A549 (cell line): ENCODE results near the gene PIK3R2. TPM values are rescaled to one million over a fixed set of nuclear protein-coding genes. Genes with fewer than 3 reads are reported as not detected.
"Not testable (repeated sequence)": the region's sequence is repeated elsewhere in the genome, so short reads cannot be mapped to it uniquely, and the experiment has no call there.

Experiments used
- ATAC-seq, 2 experiments: fragments of 200-7000 bp in 1 of 2; fragments of >200 bp in 1 of 2; cut with Nextera tagmentation in 1 of 2; cut with Tn5 transposase in 1 of 2; 3 replicates each; pipeline versions ENCODE4 v1.8.0 to v1.9.1; 2018 to 2020; ENCODE audit warnings: mild to moderate bottlenecking in 1 of 2, moderate library complexity in 1 of 2
- CTCF ChIA-PET: fragments of 300-600 bp; sonication (Branson Sonifier 250); formaldehyde crosslinking; extraction: SDS; loops from one replicate; lab custom pipeline; 2021; ENCODE audit warnings: antibody characterized with exemption, inconsistent platforms; lab: Yijun Ruan, JAX
- POLR2A ChIA-PET: fragments of 350-600 bp; formaldehyde crosslinking; extraction: SDS; loops from one replicate; lab custom pipeline; 2021; ENCODE audit warnings: antibody characterized with exemption, inconsistent platforms; lab: Yijun Ruan, JAX
- DNase-seq, 2 experiments: peaks; one replicate each; pipeline versions ENCODE4 v3.0.0 to v3.0.0-alpha.2; 2011 to 2016; ENCODE audit warnings: low read depth in 1 of 2, low spot score in 1 of 2
- FAIRE-seq: peaks from 2 replicates; lab custom pipeline; 2011; peaks lifted over from hg19 to GRCh38; lab: Jason Lieb, UNC
- H3K27ac ChIP-seq, 2 experiments: fragments of >200 bp; sonication (Bioruptor Twin); formaldehyde crosslinking; 3 replicates each; pipeline ENCODE4 v1.5.1; 2016 to 2017
- H3K4me1 ChIP-seq: fragments of >200 bp; sonication (Bioruptor Twin); formaldehyde crosslinking; 3 replicates; pipeline ENCODE4 v1.6.1; 2016
- H3K4me2 ChIP-seq: fragments of >200 bp; sonication (Bioruptor Twin); formaldehyde crosslinking; 3 replicates; pipeline ENCODE4 v1.6.1; 2016
- H3K4me3 ChIP-seq: fragments of >200 bp; sonication (Bioruptor Twin); formaldehyde crosslinking; 3 replicates; pipeline ENCODE4 v1.5.1; 2016
- H3K9me3 ChIP-seq: fragments of >200 bp; sonication (Bioruptor Twin); formaldehyde crosslinking; 3 replicates; pipeline ENCODE4 v1.6.1; 2016
- CTCF ChIP-seq: fragments of >200 bp; sonication (Bioruptor Twin); formaldehyde crosslinking; IDR thresholded peaks from 3 replicates; pipeline ENCODE4 v1.5.1; 2016
- EHF ChIP-seq: fragments of 250-450 bp; sonication (Bioruptor Pico); IDR thresholded peaks from 2 replicates; pipeline ENCODE4 v1.5.0; 2020; ENCODE audit warnings: mild to moderate bottlenecking
- ELK1 ChIP-seq: fragments of 150-350 bp; IDR thresholded peaks from 2 replicates; pipeline ENCODE4 v1.6.1; 2014; ENCODE audit warnings: low read depth, mild to moderate bottlenecking, low read length
- ESRRA ChIP-seq: fragments of 150-350 bp; IDR thresholded peaks from 2 replicates; pipeline ENCODE4 v1.6.1; 2014; ENCODE audit warnings: mild to moderate bottlenecking, low read length, borderline replicate concordance
- GATA3 ChIP-seq: IDR thresholded peaks from 2 replicates; pipeline ENCODE4 v1.6.1; 2012; ENCODE audit warnings: borderline replicate concordance
- MYC ChIP-seq: IDR thresholded peaks from 2 replicates; pipeline ENCODE4 v1.6.1; 2012; ENCODE audit warnings: mild to moderate bottlenecking, inconsistent platforms, low read length, improper control_type of control experiment, borderline replicate concordance
- PHF8 ChIP-seq: fragments of 200-600 bp; sonication (generic); IDR thresholded peaks from 2 replicates; pipeline ENCODE4 v1.6.1; 2016; ENCODE audit warnings: low read depth, mild to moderate bottlenecking, antibody characterized with exemption, moderate library complexity, borderline replicate concordance
- RAD21 ChIP-seq, 2 experiments: fragments of >200 bp in 1 of 2; sonication (Bioruptor Twin) in 1 of 2; formaldehyde crosslinking in 1 of 2; IDR thresholded peaks in 1 of 2; conservative IDR thresholded peaks in 1 of 2; 2 replicates in 1 of 2; 3 replicates in 1 of 2; pipeline ENCODE4 v1.6.1; 2012 to 2018; ENCODE audit warnings: inconsistent platforms in 1 of 2
- SMC3 ChIP-seq: fragments of >200 bp; sonication (Bioruptor Twin); formaldehyde crosslinking; IDR thresholded peaks from 3 replicates; pipeline ENCODE4 v1.6.1; 2018; ENCODE audit warnings: inconsistent platforms
- WGBS: methylation state at CpG from one replicate; pipeline ENCODE4 v1.1.6; 2017; ENCODE audit errors: missing lambda C conversion rate; 5-methylcytosine and 5-hydroxymethylcytosine counted together
- polyA plus RNA-seq, 4 experiments: library from polyadenylated mRNA; depleted of rRNA in 3 of 4; stranded (reverse); fragments of >200 nt; fragmentation: RNase III in 1 of 4; extraction: RNeasy Plus Mini Kit Qiagen cat#74134 plus additional on column Dnase treatment in 1 of 4; gene quantifications; 2 replicates in 3 of 4; 3 replicates in 1 of 4; pipeline ENCODE4 v1.2.3, GENCODE V29; 2011 to 2017
- TF ChIP-seq, protein P1 (sequence below): IDR thresholded peaks from 2 replicates; pipeline ENCODE4 v1.6.1; 2012
- TF ChIP-seq, protein P2 (sequence below): IDR thresholded peaks from 2 replicates; pipeline ENCODE4 v1.6.1; 2012; ENCODE audit warnings: low read depth, borderline replicate concordance

PIK3R2 gene
- polyA plus RNA-seq, 2 of the 4 experiments (the other 2 are of a cell fraction): 6.7 to 8.3 TPM

- no peak for FAIRE-seq
- peak overlapping the region; percentile 57 for H3K4me3 ChIP-seq
- peak; percentile 24 to 31; a peak in 2 of 6 replicates for ATAC-seq
- peak overlapping the region; percentile 95 for H3K4me2 ChIP-seq
- peak overlapping the region; percentile 78 to 87 for H3K27ac ChIP-seq
- CTCF ChIA-PET: interaction anchor here (0.6 to 8.9 kb wide), 4 partner anchors 14 to 92 kb away, joined by 3 to 86 read pairs (median 6); a partner anchor contains a TSS
- POLR2A ChIA-PET: interaction anchor here (1.4 to 2.0 kb wide), 3 partner anchors 10 to 76 kb away, joined by 4 to 14 read pairs (median 6); partner anchors contain the start of gene JUND
- DNase-seq: no peak
- WGBS: 69% methylated on average over 23 of the region's 36 CpGs
- peaks cover 10% of the 10 kb centered on the region; the same call in 2 of the 3 replicates for H3K4me1 ChIP-seq
- no peak for TF ChIP-seq MYC
- TF ChIP-seq, all 56 proteins: peak for 0
- H3K9me3 ChIP-seq: no peaks in the 10 kb centered on the region
These were observed 52.4 kb downstream of the PIK3R2 start for GRCh38 chr19:18205200-18205892.

DNA sequence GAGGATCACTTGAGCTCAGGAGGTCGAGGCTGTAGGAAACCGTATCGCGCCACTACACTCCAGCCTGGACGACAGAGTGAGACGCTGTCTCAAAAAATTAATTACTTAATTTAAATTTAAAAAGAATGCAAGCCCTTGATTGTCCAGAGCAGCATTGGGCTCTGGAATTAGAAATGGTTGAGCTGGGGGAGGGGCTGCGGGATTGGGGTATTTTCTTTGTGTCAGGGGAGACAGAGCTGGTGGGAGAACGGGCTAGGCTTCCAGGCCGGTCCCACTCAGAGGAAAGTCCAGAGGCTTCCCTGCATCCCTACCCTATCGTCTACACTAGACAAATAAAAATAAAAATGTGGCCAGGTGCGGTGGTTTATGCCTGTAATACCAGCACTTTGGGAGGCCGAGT is 53.1 kb downstream of the PIK3R2 start:
- POLR2A ChIA-PET: no interaction called here
- CTCF ChIA-PET: interaction anchor here (2.3 to 8.9 kb wide), 2 partner anchors 14 to 46 kb away, joined by 8 to 86 read pairs; a partner anchor contains a TSS
- no peak for ATAC-seq

GRCh38 chr19:18208098-18208951 is 55.4 kb downstream of the PIK3R2 start:
- Histone ChIP-seq H3K4me2 (peak overlapping the region; percentile 51; the same call in 2 of the 3 replicates), H3K4me3 (no peak overlapping the region)
- peak in 1 of 2 experiments; percentile 63 for DNase-seq

More for the DNA sequence above, 53.1 kb downstream of the PIK3R2 start:
- 89% methylated on average over 12 of the region's 12 CpGs for WGBS
- H3K4me3 ChIP-seq: no peak overlapping the region
- H3K27ac ChIP-seq: no peak overlapping the region
- no peak for DNase-seq
- peaks cover 10% of the 10 kb centered on the region; the same call in 2 of the 3 replicates for H3K4me1 ChIP-seq
- H3K4me2 ChIP-seq: no peak overlapping the region
- TF ChIP-seq, protein P1, sequence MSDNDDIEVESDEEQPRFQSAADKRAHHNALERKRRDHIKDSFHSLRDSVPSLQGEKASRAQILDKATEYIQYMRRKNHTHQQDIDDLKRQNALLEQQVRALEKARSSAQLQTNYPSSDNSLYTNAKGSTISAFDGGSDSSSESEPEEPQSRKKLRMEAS: no peak
- no peak for TF ChIP-seq GATA3
- TF ChIP-seq, protein P2, sequence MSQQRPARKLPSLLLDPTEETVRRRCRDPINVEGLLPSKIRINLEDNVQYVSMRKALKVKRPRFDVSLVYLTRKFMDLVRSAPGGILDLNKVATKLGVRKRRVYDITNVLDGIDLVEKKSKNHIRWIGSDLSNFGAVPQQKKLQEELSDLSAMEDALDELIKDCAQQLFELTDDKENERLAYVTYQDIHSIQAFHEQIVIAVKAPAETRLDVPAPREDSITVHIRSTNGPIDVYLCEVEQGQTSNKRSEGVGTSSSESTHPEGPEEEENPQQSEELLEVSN: no peak
- TF ChIP-seq ELK1: no peak
- TF ChIP-seq PHF8: no peak
- TF ChIP-seq, all 56 proteins: peak for 0
- no peaks in the 10 kb centered on the region for H3K9me3 ChIP-seq
- no peak for FAIRE-seq

GRCh38 chr19:18209912-18210311 is 56.9 kb downstream of the PIK3R2 start:
- H3K4me3 ChIP-seq, H3K4me1 ChIP-seq, ATAC-seq, H3K4me2 ChIP-seq, FAIRE-seq, DNase-seq, H3K9me3 ChIP-seq, POLR2A ChIA-PET, H3K27ac ChIP-seq: not testable (repeated sequence)
- CTCF ChIA-PET: interaction anchor here (0.6 to 3.6 kb wide), 7 partner anchors 10 to 111 kb away, joined by 3 to 41 read pairs (median 5); no protein-coding TSS in a partner anchor
- 69% methylated on average over 5 of the region's 5 CpGs for WGBS

More at GRCh38 chr19:18208098-18208951, 55.4 kb downstream of the PIK3R2 start:
- no peak for ATAC-seq
- CTCF ChIA-PET: interaction anchor here (0.6 to 3.6 kb wide), 24 partner anchors 9 to 202 kb away, joined by 3 to 41 read pairs (median 4); a partner anchor contains a TSS
- no peak overlapping the region; a peak in 1 of 6 replicates for H3K27ac ChIP-seq
- no peaks in the 10 kb centered on the region for H3K9me3 ChIP-seq
- FAIRE-seq: no peak
- H3K4me1 ChIP-seq: peaks cover 5% of the 10 kb centered on the region; the same call in 2 of the 3 replicates
- 13% methylated on average over 22 of the region's 32 CpGs for WGBS
- peak; percentile 56 for TF ChIP-seq CTCF
- peak; percentile 85 for TF ChIP-seq ESRRA
- TF ChIP-seq SMC3: peak; percentile 78
- TF ChIP-seq RAD21 (conservative IDR thresholded peaks at IDR 0.05 in 1 of 2, IDR thresholded peaks at IDR 0.05 in 1 of 2): peak; percentile 67 to 74
- no peak for TF ChIP-seq EHF
- POLR2A ChIA-PET: interaction anchor here (0.5 to 1.2 kb wide), 5 partner anchors 10 to 201 kb away, joined by 3 to 4 read pairs (median 3); no protein-coding TSS in a partner anchor
